Cerebellar nuclear complex (tissue), 1 donor: ENCODE data around the gene MRPS6.

Source experiments
- DNase-seq, 2 experiments: peaks; one replicate each; lab custom pipeline; 2025; lab: John Stamatoyannopoulos, UW

MRPS6 gene

DNA sequence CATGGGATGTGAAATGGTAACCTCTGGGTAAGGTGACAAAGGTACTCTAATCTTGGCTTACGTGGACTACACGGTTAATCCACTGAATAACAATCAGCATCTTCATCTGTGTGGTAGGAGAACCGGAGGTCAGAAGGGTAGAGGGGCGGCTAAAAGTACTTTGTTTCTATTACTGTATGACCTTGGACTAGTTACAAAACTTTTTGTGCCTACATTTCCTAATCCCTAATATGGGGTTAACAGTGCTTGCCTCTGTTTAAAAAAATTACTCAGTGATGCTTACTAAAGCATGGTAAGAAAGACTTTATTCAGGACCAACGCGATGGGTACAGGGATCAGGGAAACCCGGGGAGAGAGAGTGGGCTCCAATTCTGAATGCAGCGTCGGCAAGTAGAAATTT lies 1.7 kb upstream of the MRPS6 start:
- no peak for DNase-seq

DNA sequence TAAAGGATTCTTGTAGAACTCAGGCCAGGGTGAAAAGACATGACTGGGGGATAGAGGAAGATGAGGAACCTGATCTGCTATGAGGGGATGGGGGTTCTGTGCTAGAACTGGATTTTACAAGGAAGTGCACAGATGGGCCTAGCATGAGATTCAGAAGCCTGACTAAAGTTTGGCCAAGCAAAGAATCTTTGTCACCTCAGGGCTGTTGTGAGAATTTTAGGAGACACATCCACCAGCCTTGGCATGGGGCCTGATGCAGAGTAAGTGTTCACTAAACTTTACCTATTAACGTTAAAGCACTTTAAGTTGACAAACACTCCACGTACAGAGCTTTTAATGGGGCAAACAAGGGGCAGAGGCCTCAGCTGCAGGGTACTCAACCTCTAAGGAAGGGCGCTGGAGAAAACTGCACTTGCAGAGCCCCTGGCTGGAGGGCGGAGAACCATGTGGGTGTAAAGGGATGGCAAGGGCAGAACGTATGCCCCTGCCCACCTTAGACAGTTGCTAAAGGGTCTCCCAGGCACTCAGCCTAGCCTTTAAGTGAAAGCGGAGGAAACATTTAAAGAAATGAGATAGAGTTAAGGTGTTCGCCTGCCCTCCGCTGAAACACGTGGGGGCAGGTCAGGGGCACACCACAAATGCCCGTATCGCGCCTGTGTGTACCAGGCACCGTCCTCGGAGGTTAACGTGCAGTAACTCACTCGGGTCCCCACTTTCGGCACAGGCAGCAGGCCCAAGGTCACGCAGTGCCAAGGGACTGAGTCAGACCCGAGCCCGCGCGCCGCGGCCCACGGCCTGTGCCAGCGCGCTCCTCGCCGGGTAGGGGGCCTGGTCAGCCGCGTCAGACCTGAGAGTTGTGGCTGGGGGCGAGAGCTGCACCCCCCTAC lies 990 bp upstream of the MRPS6 start:
- no peak for DNase-seq

DNA sequence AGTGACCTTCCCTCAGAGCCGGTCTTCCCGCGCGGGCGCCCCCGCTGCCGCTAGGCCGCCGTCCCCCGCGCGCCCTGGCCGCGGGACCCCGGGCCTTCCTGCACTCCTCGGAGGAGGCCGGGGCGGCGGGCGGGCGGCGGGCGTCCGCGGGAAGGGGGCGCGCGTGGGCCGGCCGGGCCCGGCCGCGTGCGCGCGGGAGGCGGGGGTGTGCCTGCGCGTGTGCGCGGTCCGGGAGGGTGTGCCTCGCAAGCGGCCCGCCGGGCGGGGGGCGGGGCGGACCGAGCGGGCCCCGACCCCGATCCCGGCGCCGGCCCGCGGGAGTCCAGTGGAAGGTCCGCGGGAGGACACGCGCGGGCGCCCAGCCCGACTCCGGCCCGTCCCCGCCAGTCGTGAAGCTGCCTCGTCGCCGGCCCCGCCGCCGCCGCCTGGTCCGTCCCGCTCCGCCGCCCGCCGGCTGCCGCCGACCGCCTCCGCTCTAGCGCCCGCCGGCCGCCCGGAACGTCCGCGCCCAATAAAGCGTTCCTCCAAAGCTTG lies 438 bp downstream of the MRPS6 start:
- DNase-seq = no peak

DNA sequence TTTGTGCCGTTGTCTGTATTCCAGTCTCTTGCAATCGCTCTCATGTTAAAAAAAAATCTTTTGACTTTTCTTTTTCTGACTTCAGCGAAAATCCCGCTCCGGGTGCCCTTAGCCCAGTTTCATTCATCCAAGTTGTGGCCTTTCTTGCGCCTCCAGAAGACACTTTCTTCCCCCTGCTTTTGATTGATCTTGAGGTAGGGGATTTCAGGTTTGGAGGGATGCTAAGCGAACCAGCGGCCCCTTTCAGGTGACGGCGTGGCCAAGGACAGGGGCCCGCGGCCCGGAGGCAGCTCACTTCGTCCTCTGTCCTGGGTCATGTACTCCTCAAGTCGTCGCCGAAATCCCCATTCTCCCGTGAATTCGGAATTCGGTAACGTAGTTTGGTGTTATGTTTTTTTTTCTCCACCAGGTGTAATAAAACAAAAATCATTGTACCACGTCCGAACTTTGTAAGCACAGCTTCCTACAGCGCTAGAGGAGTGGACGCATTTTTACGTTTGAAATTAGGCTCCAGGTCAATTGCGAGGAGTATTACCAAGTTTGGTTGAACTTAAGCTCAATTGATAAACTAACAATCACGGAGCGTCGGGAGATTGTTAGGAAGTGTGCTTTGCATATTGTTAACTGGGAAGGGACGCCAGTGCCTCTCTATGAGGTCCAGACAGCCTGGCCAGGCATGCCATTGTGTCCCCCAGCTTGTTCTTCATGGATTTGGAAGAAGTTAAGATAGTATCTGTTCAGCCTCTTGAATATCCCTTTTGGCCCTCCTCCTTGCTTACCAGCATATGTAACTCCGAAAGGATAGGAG lies 1.1 kb downstream of the MRPS6 start:
- no peak for DNase-seq

DNA sequence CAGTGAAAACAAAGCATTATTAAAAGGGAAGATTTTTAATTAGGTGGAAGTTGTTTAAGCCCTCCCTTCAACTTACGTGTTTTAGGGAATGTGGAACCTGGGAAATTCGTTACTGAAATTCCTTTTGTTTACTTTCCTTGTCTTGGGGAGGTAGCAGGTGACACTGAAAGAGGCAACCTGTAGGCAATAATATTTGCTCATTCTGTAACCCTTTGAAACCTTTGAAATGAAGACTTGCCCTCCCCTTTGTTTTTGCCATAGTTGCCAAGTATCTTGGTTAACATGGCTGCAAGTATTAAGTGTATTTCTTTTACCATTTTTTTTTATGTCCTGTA lies 1.7 kb downstream of the MRPS6 start:
- DNase-seq = no peak

DNA sequence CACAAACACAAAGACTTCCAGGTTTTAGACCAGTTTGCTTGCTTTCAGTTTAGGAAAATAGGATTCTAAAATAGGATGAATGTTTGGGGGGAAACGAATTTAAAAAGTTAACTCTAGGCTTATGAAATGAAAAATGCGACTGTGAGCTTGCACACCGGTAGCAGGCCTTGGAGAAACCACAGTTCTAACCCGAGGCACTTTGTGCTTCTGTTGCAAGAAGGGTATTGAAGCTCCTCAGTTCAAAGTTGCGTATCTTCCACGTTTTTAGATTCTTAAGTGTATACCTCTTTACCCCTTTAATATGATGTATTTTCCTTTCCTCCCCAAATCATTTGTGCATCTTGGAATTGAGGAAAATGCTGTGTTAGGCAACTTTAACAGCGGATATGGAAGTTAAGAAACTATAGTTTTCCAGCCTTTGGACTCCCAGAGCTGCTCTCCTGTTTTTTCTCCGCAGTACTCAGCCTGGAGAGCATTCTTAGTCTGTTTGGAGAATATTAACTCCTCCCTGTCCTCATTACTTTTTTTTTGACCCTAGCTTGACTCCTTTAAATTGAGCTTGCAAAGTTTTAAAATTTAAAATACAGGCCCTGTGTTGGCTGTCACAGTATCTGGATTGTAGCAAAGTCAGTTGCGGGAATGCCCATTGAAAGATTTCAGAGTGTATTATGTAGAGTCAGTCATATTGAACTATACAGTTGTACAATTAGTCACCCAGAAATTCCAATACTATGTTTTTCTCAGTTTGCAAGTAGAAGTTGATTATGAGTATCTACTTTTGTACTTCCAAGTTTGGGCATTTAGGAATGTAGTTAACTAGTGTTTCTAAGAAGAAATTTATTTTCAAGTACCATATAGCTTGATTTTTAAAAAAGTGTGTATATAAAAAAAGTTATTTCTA lies 2.6 kb downstream of the MRPS6 start:
- DNase-seq = no peak

DNA sequence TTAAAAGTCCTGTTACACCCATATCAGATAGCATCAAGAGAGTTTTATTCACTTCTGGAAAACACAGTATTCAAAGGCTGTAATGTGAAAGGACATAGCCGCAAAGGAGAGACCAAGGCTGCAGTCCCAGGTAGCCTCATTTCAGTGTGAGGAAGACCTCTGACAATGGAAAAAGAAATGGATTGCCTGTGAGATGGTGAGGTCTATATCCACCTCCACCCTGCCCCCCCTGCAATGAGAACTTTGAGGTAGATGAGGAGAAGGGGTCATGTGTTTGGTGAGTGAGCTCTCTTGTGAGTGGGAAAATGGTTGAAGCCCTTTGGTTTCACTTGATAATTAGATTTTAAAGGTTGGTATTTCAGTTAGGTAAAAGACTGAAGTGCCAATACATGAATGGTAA lies 3.5 kb downstream of the MRPS6 start:
- no peak for DNase-seq

DNA sequence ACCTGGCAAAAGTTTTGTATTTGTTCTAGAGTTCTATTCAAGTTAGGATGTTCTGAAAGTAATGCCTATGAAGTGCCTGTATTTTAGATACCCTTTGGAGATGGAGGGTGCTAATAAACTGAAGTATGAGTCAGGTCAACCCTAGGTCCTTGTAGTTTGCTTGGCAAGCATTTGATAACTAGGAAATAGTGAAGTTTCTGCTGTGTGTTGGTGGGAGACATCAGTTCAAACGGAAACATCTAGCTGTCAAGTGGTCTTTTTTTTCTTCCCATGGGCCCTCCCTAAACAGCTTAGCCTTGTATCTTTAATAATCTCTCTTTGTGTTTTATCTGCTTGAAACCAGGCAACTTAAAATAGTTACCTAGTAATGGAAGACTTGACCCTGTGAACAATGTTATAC lies 4.5 kb downstream of the MRPS6 start:
- no peak for DNase-seq

DNA sequence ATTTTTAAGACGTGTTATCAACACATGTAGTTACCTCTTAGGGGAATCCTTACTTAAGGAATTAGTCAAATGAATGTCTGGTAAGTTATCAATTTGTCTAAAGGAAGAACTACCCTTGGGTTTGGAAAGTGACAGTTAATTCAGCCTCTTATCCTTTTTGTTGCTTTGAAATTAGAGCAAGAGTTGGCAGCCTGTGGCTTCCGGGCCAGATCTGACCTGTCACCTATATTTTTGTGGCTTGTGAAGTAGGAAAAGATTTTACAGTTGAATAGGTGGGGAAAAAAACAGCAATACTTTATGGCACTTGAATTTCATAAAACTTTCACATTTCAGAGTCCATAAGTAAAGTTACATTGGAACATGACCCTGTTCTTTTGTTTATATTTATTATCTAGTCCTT lies 5.5 kb downstream of the MRPS6 start:
- no peak for DNase-seq

DNA sequence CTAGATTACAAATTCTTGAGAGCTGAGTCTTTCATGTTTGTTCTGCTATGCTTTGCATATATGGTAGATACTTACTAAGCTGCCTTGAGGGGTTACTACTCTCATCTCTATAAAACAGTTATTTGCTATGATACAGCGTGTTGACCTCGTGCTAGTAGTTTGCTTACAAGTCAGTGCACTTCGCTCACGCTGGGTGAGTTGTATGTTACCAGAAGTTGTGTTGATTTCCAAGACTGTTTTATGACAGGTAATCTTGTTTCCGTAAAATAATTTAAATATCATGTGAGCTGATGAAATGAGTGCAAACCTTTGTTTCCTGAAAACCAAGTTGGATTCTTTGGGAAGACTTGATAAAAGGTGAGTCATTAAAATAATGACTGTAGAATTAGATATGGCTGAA lies 7.3 kb downstream of the MRPS6 start:
- DNase-seq = no peak

DNA sequence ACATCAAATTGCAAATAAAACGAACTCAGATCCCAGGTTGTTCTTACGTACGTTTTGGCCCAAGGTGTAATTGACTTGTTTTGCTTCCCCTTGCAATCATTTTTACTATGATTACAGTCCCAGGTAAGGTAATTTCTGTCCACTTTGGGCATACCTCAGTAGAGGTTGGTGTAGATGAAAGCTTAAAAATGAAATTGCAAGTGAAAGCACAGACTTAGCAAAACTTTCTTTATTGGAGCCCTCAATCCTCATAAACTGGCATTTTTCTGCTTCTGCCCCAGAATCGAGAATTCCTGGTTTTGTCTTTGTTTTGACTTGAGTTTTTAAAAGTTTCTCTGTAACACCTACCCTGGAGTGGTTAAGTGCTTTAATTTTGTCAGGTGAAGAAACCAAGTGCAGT lies 9.4 kb downstream of the MRPS6 start:
- DNase-seq = no peak

DNA sequence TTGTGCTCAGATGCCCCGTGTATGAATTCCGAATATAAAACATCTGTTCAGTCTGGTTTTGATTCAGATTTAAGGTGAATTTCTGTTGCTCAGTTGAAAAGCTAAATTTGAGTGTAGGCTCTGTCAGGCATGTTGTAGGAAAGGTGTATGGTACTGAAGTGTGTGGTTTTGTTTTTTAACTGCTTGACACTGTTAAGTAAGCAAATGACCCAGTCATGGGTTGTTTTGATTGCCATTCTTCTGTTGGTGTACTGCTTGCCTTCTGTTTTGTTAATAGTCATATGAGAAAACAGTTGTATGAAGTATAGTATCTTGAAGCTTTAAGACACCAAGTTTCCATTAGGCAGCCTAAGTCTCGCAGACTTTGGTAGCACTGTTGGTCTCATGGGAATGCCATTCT lies 10.0 kb downstream of the MRPS6 start:
- DNase-seq = no peak

DNA sequence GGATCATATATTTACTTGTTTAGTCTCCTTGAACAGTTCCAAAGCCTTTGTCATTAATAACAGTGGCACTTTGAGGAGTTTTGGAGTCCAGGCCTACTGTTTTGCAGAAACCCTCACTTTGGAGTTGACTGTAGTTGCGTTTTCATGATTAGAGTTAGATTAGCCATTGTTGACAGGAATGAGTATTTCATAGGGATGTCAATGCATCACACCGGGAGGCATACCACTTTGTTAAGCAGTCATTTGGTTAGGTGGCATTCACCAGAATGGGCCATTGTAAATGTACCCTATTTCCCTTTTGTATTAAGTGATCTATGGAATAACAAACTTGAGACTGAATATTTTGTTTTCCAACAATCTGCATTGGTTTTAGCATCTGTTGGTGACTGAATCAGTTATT lies 11.8 kb downstream of the MRPS6 start:
- no peak for DNase-seq

DNA sequence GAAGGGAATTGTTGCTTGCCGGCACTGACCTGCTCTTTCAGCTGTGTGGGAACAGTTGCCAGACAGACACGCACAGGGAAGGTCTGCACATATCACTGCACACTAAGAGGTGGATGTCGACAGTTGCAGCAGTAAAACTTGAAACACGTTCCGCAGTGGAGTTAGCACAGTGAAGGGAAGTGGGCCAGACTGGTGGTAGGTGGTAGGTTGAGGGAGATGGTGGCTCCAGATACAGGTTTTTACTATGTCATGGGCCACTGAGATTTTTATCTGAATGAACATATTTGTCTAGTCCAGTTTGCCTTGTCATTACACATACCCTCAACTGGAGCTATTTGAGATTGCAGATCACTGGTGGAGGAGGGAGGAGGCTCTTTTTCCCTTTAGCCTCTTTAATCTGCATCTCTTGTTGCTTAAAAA lies 13.5 kb downstream of the MRPS6 start:
- no peak for DNase-seq

DNA sequence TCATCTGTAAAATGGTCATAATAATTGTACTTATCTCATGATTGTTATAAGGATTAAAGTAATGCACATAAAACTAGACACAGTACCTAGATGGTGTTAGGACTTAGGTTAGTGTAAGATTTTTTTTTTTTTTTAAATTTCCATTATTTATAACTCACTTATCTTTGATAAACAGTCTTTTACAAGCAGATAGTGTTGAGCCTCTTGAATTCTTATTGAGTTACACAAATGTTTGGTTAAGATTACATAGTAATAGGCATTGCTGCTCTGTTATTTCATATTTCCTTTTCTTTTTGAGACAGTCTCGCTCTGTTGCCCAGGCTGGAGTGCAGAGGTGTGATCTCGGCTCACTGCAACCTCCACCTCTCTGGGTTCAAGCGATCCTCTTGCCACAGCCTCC lies 15.4 kb downstream of the MRPS6 start:
- no peak for DNase-seq

DNA sequence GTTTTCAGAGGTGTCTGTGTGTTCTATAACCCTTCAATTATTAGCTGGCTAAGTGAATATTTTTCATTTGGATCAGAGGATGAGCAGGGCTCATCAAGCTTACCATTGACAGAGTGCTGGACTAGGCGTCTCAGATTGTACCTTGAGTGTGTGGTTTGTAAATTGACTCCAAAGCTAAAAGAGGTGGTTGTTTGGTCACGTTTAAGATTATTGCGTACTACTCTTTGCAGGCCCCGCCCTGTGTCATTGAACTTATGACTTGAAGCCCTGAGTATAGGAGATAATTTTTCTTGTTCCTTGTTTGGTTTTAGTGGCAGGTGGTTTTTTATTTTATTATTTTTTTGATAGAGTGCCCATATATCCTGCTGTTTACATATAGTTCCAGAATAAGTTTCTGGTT lies 17.7 kb downstream of the MRPS6 start:
- no peak for DNase-seq

DNA sequence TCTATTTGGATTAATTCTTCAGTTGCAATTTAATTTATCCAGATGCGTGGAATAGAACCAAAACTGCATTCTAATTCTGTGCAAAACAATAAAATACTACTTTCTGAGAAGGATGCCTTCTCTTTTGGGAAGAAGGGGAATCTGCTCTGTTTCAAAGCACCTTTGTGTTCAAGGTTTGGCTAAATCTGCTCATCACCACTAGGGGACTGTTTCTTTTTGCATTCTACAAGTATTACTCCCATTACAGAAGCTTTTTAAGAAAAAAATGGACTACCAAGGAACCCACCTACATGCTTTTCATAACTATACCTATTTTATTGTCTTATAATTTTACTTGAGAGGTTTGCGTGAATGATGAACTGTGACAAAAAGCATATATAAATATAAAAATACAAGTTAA lies 18.2 kb downstream of the MRPS6 start:
- no peak for DNase-seq

DNA sequence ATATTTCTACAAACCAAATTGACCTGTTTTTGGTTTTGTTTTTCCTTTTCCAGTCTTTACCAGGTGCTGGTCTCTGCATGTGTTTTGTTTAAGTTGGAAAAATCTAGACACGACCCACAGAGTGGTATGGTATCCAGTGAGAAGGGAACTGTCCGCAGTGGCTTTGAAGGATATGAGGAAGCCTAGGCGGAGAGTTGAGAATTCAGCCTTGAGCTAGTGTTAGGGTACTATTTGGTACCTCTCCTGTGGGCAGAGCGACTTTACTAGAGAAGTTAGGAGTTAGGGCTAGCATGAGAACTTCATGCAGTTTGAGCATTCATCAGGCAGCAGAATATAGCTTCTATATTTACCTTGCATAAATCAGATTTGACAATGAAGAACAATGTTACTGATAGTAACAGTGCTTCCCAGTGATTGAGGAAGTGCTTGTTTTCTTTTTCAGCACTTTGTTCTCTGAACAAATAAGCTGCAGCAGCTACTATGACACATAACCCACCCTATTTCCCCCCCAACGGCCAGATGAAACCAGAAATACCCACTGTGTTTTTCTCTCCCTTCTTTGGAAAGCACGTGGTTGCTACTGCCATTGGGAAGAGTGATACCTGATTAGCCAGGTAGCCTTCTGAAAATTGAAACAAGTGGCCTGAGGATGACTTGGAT lies 19.0 kb downstream of the MRPS6 start:
- DNase-seq = no peak

DNA sequence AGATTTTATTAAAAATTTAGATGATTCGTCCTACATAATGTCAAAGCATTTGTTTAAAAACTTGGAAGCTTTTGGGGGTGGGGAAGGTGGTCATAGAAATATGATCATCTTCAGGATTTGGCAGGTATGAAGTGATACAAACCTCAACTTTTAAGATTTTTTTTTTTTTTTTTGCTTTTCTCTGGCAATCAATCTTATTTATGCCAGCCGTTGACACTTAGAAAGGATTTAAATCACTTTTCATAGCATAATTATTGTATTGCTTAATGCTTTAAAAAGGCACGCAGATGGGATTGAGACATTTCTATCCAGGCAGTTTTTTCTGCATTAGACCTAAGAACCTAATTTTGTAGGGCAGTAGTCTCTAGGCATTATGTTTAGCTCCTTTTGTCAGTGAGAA lies 19.7 kb downstream of the MRPS6 start:
- no peak for DNase-seq

DNA sequence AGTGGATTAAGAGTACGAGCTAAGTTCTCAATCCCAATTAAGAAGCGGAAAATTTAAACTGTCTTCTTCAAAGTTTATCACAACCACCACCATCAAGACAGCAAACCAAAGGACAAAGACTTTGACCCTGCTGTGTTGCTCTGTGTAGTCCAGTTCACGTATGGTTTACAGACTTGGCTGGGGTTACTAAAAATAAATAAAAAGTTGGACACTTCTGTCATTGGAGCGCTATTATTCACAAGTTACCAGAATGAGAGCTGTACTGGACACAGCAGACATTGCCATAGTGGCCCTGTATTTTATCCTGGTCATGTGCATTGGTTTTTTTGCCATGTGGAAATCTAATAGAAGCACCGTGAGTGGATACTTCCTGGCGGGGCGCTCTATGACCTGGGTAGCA lies 21.6 kb downstream of the MRPS6 start:
- DNase-seq = no peak

DNA sequence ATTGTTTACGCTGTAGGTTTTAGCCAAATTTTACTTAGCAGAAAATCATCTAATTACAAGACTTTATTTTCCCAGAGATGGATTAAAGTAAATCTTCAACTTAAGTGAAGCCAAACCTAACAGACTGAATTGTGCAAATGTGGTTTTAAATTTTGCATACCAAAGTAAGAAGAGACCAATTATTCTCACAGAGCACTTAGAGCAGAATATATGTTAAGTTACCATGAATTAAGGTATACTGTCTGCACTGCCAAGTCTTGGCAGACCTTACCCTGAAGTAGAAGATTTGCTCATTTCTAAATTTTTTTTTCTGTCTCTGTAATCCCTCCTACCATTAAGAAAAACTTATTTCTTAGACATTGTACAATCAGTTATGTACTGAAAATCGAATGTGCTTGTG lies 24.1 kb downstream of the MRPS6 start:
- DNase-seq = no peak

DNA sequence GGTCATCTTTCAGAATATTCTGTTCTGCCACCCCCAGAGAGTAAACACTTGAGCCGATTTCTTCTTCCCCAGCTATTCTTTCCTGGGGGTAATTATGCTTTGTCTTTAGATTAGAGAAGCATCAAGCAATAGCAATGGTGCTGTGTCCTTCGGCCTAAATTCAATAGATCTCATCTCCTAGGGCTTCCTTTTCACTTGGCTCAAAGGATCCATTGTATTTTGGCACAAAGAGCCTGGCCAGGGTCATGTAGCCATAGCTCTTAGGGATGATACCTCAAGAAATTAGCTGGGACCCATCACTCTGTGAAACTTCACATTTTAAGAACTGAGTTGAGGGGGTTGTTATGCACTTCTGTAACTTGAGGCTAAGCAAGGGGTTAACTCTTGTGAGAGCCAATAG lies 27.0 kb downstream of the MRPS6 start:
- no peak for DNase-seq
